CD4-positive, alpha-beta T cell treated with Interleukin-17A for 4 hours (primary cell): ENCODE data around the gene PATE3.

Source experiments
- DNase-seq: peaks from one replicate; pipeline ENCODE4 v3.0.0-alpha.2; 2020; ENCODE audit warnings: mixed read lengths

Gene PATE3

GRCh38 chr11:125787827-125788226, at the start of gene PATE3:
Gene PATE3, plus strand, starts transcription at chr11:125788127. Its CDS starts 25 bp downstream, at chr11:125788152.
- DNase-seq, result no peak

- no peak for DNase-seq
These were observed 47.3 kb upstream of the PATE3 start for GRCh38 chr11:125740617-125741016.

- DNase-seq, result no peak
These were observed 44.2 kb upstream of the PATE3 start for GRCh38 chr11:125743681-125744080.

- DNase-seq, result no peak
These were observed 41.9 kb upstream of the PATE3 start, which contains the start of gene PATE1 for GRCh38 chr11:125745979-125746378. Gene PATE1, plus strand, starts transcription at chr11:125746279. Its CDS starts 26 bp downstream, at chr11:125746305.

- DNase-seq, result no peak
These were observed 37.3 kb upstream of the PATE3 start for GRCh38 chr11:125750629-125751028.

- no peak for DNase-seq
These were observed 31.9 kb upstream of the PATE3 start for GRCh38 chr11:125756050-125756449.

- DNase-seq, result no peak
These were observed 25.5 kb upstream of the PATE3 start for GRCh38 chr11:125762445-125762844.

GRCh38 chr11:125763483-125763882, 24.4 kb upstream of the PATE3 start:
- no peak for DNase-seq

- no peak for DNase-seq
These were observed 21.7 kb upstream of the PATE3 start for GRCh38 chr11:125766251-125766650.

- no peak for DNase-seq
These were observed 19.4 kb upstream of the PATE3 start for GRCh38 chr11:125768336-125769046.

- DNase-seq, result no peak
These were observed 17.3 kb upstream of the PATE3 start for GRCh38 chr11:125770583-125770982.

GRCh38 chr11:125772834-125773505, 15.0 kb upstream of the PATE3 start:
- no peak for DNase-seq

- no peak for DNase-seq
These were observed 14.4 kb upstream of the PATE3 start for GRCh38 chr11:125773516-125773915.

- DNase-seq, result no peak
These were observed 10.6 kb upstream of the PATE3 start for GRCh38 chr11:125777309-125777708.

- DNase-seq, result no peak
These were observed 9.2 kb upstream of the PATE3 start, which contains the start of gene PATE2 for GRCh38 chr11:125778728-125779127. Gene PATE2, minus strand, starts transcription at chr11:125778828. Its CDS starts 55 bp downstream, at chr11:125778773.

- DNase-seq, result no peak
These were observed 3.2 kb upstream of the PATE3 start for GRCh38 chr11:125784678-125785077.

- DNase-seq, result no peak
These were observed 2.9 kb downstream of the PATE3 start for GRCh38 chr11:125790825-125791224.

GRCh38 chr11:125797641-125798040, 9.7 kb downstream of the PATE3 start:
- DNase-seq, result no peak

GRCh38 chr11:125799808-125800207, 11.9 kb downstream of the PATE3 start:
- DNase-seq, result no peak

- no peak for DNase-seq
These were observed 14.5 kb downstream of the PATE3 start for GRCh38 chr11:125802387-125802786.

GRCh38 chr11:125807909-125808308, 20.0 kb downstream of the PATE3 start:
- DNase-seq, result no peak

- DNase-seq, result no peak
These were observed 45.1 kb downstream of the PATE3 start, which contains the start of gene PATE4 for GRCh38 chr11:125833016-125833415. Gene PATE4, plus strand, starts transcription at chr11:125833316. Its CDS starts 44 bp downstream, at chr11:125833360.

- DNase-seq, result no peak
These were observed 47.8 kb downstream of the PATE3 start for GRCh38 chr11:125835748-125836147.
